ENCODE measurements around the gene CDK5RAP2.

DNA sequence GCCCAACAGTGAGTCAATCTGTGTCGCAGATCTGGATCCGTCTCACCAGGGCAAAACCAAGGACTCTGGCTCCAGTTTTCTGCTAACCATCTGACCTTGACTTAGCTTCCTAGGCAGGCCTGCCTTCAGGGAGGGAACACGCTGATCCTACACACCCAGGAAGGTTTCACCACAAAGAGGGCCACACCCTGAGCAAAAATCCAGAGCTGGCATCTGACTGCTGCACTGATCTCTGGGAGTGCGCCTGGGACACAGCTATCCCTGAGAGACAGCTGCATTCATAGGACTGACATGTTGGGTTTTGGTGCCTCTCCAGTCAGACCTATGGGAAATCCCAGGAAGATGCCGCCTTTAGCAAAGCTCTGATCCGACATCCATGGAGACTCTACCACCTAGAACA is 47.5 kb downstream of the CDK5RAP2 start:
- TF ChIP-seq, protein P1, sequence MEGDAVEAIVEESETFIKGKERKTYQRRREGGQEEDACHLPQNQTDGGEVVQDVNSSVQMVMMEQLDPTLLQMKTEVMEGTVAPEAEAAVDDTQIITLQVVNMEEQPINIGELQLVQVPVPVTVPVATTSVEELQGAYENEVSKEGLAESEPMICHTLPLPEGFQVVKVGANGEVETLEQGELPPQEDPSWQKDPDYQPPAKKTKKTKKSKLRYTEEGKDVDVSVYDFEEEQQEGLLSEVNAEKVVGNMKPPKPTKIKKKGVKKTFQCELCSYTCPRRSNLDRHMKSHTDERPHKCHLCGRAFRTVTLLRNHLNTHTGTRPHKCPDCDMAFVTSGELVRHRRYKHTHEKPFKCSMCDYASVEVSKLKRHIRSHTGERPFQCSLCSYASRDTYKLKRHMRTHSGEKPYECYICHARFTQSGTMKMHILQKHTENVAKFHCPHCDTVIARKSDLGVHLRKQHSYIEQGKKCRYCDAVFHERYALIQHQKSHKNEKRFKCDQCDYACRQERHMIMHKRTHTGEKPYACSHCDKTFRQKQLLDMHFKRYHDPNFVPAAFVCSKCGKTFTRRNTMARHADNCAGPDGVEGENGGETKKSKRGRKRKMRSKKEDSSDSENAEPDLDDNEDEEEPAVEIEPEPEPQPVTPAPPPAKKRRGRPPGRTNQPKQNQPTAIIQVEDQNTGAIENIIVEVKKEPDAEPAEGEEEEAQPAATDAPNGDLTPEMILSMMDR (IDR thresholded peaks at IDR 0.05): no peak
- TF ChIP-seq POLR2A (IDR thresholded peaks at IDR 0.05) (no peak), EP300 (IDR thresholded peaks at IDR 0.05) (peak in 1 of 2 donors; percentile 73)
